PC-9 (cell line): ENCODE data around the gene SEC24C. TPM values are rescaled to one million over a fixed set of nuclear protein-coding genes. Genes with fewer than 3 reads are reported as not detected.

Experiments
- BruUV-seq: library from RNA; stranded (reverse); fragments of 400-500 nt; replicated peaks from 2 replicates; lab custom pipeline; 2021; lab: Mats Ljungman, UMichigan
- CTCF ChIA-PET: fragments of 300-600 bp; sonication (Branson Sonifier 250); formaldehyde crosslinking; loops from one replicate; lab custom pipeline; 2022; ENCODE audit warnings: antibody characterized with exemption; lab: Charles Lee
- POLR2A ChIA-PET: fragments of 300-600 bp; sonication (Branson Sonifier 250); formaldehyde crosslinking; loops from one replicate; lab custom pipeline; 2022; ENCODE audit warnings: antibody characterized with exemption; ENCODE audit not compliant: unreplicated experiment; lab: Charles Lee
- DNase-seq, 2 experiments: peaks; one replicate each; pipeline versions ENCODE4 v3.0.0 to v3.0.0-alpha.2; 2015 to 2022; ENCODE audit warnings: mixed read lengths in 1 of 2
- H2AFZ ChIP-seq: fragments of 200-600 bp; sonication (generic); 2 replicates; pipeline ENCODE4 v1.8.1; 2017; ENCODE audit warnings: antibody characterized with exemption
- H3F3A ChIP-seq: fragments of 200-600 bp; sonication (generic); 2 replicates; pipeline ENCODE4 v1.8.1; 2017; ENCODE audit warnings: antibody characterized with exemption, mild to moderate bottlenecking, low read depth; ENCODE audit not compliant: insufficient read depth
- H3K27ac ChIP-seq: fragments of 200-600 bp; sonication (generic); 2 replicates; pipeline ENCODE4 v1.6.1; 2016; ENCODE audit warnings: mixed run types
- H3K27me3 ChIP-seq: fragments of 200-600 bp; sonication (generic); 2 replicates; pipeline ENCODE4 v1.6.1; 2016; ENCODE audit warnings: low read depth, mixed run types; ENCODE audit not compliant: insufficient read depth
- H3K36me3 ChIP-seq: fragments of 200-600 bp; sonication (generic); 2 replicates; pipeline ENCODE4 v1.6.1; 2016; ENCODE audit warnings: low read depth, mixed run types
- H3K4me1 ChIP-seq: fragments of 200-600 bp; sonication (generic); replicated peaks from 2 replicates; pipeline ENCODE4 v1.6.1; 2016; ENCODE audit warnings: mixed run types; ENCODE audit not compliant: insufficient read depth
- H3K4me2 ChIP-seq: fragments of 200-600 bp; sonication (generic); 2 replicates; pipeline ENCODE4 v1.6.1; 2017; ENCODE audit warnings: mixed run types
- H3K4me3 ChIP-seq: fragments of 200-600 bp; sonication (generic); 2 replicates; pipeline ENCODE4 v1.6.1; 2016; ENCODE audit warnings: mixed run types
- H3K79me2 ChIP-seq: fragments of 200-600 bp; sonication (generic); 2 replicates; pipeline ENCODE4 v1.6.1; 2017; ENCODE audit warnings: low read depth, mixed run types
- H3K9me2 ChIP-seq: fragments of 200-600 bp; sonication (generic); 2 replicates; pipeline ENCODE4 v1.8.1; 2017; ENCODE audit warnings: mild to moderate bottlenecking; ENCODE audit not compliant: insufficient read depth
- H3K9me3 ChIP-seq: fragments of 200-600 bp; sonication (generic); 2 replicates; pipeline ENCODE4 v1.8.1; 2016; ENCODE audit warnings: low read depth; ENCODE audit not compliant: insufficient read depth
- H4K20me1 ChIP-seq: fragments of 200-600 bp; sonication (generic); 2 replicates; pipeline ENCODE4 v1.8.1; 2017; ENCODE audit not compliant: insufficient read depth
- EZH2 ChIP-seq: fragments of 200-600 bp; sonication (generic); IDR thresholded peaks from 2 replicates; pipeline ENCODE4 v1.8.0; 2017; ENCODE audit warnings: antibody characterized with exemption, low read depth
- intact Hi-C: fragments of 100-400 bp; cut with micrococcal nuclease; formaldehyde crosslinking; loops from one replicate; pipeline ENCODE4 v1.10.0; 2022; ENCODE audit not compliant: unreplicated experiment
- total RNA-seq: library from RNA; stranded (reverse); gene quantifications from 2 replicates; pipeline ENCODE4 v1.2.3, GENCODE V29; 2021
- TF ChIP-seq, protein P1 (sequence below): fragments of 200-600 bp; sonication (generic); conservative IDR thresholded peaks from 2 replicates; pipeline ENCODE4 v1.6.1; 2017; ENCODE audit warnings: mixed run types, antibody characterized with exemption, mild to moderate bottlenecking, moderate library complexity

The SEC24C gene
- total RNA-seq, 1 experiment from 2014 or later: 105 TPM

DNA sequence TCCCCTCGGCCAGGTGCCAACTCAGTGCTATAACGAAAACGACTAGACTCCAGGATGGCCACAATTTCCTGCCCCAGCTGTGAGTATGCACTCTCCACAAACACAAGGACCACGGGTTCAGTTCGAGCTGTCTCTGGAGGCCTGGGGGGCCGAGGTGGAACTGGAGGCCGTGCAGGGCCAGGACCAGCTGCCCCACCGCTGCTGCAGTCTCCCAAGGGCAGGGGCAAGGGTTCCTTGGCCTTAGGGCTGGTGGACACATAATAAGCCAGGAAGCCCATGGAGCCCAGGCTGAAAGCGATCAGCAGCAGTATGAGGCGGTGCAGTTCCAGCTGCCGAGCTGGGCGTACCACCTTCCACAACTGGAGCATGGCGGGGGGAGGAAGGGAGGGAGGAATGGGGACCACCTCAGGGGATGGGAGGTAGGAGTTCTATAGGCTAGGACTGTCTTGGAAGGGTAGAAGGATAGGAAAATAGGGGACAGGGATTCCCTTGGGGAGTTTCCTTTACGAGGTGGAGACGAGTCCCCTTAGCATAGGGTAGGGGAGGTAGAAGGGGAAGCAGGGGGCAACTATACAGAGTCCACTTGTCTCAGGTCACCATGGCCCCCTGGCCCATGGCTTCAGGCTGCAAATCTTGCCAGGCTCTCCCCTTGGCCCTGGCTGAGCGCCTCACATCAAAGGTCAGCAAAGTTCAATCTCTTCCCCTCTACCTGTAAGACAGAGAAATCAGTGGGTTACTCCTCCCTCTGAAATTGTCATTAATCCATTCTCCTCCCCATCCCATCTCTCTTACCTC lies 64.0 kb downstream of the SEC24C start:
- H3K4me3 ChIP-seq: no peak overlapping the region
- H3K4me1 ChIP-seq: peaks cover 9% of the 10 kb centered on the region; the same call in 1 of the 2 replicates
- no peaks in the 10 kb centered on the region for H3K9me3 ChIP-seq
- ChIA-PET POLR2A (no interaction called here), CTCF (no interaction called here)
- intact Hi-C loops: no loop called here
- H4K20me1 ChIP-seq: peaks cover 12% of the 10 kb centered on the region
- H3K27me3 ChIP-seq: no peaks in the 10 kb centered on the region
- no peaks in the 10 kb centered on the region for H3K9me2 ChIP-seq
- BruUV-seq: no TSS peak
- H2AFZ ChIP-seq: no peak overlapping the region
- H3K36me3 ChIP-seq: 0 out of 2 replicates have a peak, but pooled peaks cover 10% of the 10 kb centered on the region
- DNase-seq: no peak
- H3K4me2 ChIP-seq: no peak overlapping the region
- H3F3A ChIP-seq: peaks cover 19% of the 10 kb centered on the region; the same call in 1 of the 2 replicates
- peaks cover 4% of the 10 kb centered on the region; the same call in 1 of the 2 replicates for H3K79me2 ChIP-seq
- TF ChIP-seq, protein P1, sequence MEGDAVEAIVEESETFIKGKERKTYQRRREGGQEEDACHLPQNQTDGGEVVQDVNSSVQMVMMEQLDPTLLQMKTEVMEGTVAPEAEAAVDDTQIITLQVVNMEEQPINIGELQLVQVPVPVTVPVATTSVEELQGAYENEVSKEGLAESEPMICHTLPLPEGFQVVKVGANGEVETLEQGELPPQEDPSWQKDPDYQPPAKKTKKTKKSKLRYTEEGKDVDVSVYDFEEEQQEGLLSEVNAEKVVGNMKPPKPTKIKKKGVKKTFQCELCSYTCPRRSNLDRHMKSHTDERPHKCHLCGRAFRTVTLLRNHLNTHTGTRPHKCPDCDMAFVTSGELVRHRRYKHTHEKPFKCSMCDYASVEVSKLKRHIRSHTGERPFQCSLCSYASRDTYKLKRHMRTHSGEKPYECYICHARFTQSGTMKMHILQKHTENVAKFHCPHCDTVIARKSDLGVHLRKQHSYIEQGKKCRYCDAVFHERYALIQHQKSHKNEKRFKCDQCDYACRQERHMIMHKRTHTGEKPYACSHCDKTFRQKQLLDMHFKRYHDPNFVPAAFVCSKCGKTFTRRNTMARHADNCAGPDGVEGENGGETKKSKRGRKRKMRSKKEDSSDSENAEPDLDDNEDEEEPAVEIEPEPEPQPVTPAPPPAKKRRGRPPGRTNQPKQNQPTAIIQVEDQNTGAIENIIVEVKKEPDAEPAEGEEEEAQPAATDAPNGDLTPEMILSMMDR: no peak
- no peak for TF ChIP-seq EZH2
- H3K27ac ChIP-seq: no peak overlapping the region

GRCh38 chr10:73809061-73809818 lies 65.1 kb downstream of the SEC24C start:
- CTCF ChIA-PET: no interaction called here
- no TSS peak for BruUV-seq
- H3K27me3 ChIP-seq: no peaks in the 10 kb centered on the region
- no peak for DNase-seq
- peaks cover 14% of the 10 kb centered on the region for H4K20me1 ChIP-seq
- TF ChIP-seq, protein P1: no peak
- TF ChIP-seq EZH2: no peak
- peaks cover 9% of the 10 kb centered on the region; the same call in 1 of the 2 replicates for H3K4me1 ChIP-seq
- POLR2A ChIA-PET: no interaction called here
- no peak overlapping the region for H3K4me2 ChIP-seq
- H3K4me3 ChIP-seq: no peak overlapping the region
- H2AFZ ChIP-seq: no peak overlapping the region
- 0 out of 2 replicates have a peak, but pooled peaks cover 16% of the 10 kb centered on the region for H3K36me3 ChIP-seq
- intact Hi-C loops: no loop called here
- peaks cover 4% of the 10 kb centered on the region; the same call in 1 of the 2 replicates for H3K79me2 ChIP-seq
- H3K9me2 ChIP-seq: no peaks in the 10 kb centered on the region
- H3F3A ChIP-seq: peaks cover 21% of the 10 kb centered on the region
- no peak overlapping the region for H3K27ac ChIP-seq
- H3K9me3 ChIP-seq: no peaks in the 10 kb centered on the region

GRCh38 chr10:73810358-73810734 lies 66.2 kb downstream of the SEC24C start:
- no peaks in the 10 kb centered on the region for H3K27me3 ChIP-seq
- intact Hi-C loops: no loop called here

More at GRCh38 chr10:73810358-73810734, 66.2 kb downstream of the SEC24C start:
- H4K20me1 ChIP-seq: peaks cover 18% of the 10 kb centered on the region
- peaks cover 4% of the 10 kb centered on the region; the same call in 1 of the 2 replicates for H3K79me2 ChIP-seq
- CTCF ChIA-PET: no interaction called here
- peak overlapping the region; percentile 99 for H3K4me2 ChIP-seq
- H3K36me3 ChIP-seq: 0 out of 2 replicates have a peak, but pooled peaks cover 23% of the 10 kb centered on the region
- no peaks in the 10 kb centered on the region for H3K9me2 ChIP-seq
- H3K9me3 ChIP-seq: no peaks in the 10 kb centered on the region
- no TSS peak for BruUV-seq
- DNase-seq: no peak
- no peak overlapping the region for H3K27ac ChIP-seq
- TF ChIP-seq, protein P1: no peak
- no peak for TF ChIP-seq EZH2
- H3K4me3 ChIP-seq: peak overlapping the region; percentile 90
- H3K4me1 ChIP-seq: peaks cover 9% of the 10 kb centered on the region; the same call in 1 of the 2 replicates
- peak overlapping the region; percentile 91; the same call in 1 of the 2 replicates for H2AFZ ChIP-seq
- H3F3A ChIP-seq: peaks cover 32% of the 10 kb centered on the region
- POLR2A ChIA-PET: interaction anchor here (0.6 kb wide), 1 partner anchor 15 kb away, joined by 3 read pairs; no protein-coding TSS in a partner anchor
